HFFc6 (cell line): ENCODE measurements around the gene ABI1. TPM values are rescaled to one million over a fixed set of nuclear protein-coding genes. Genes with fewer than 3 reads are reported as not detected.

Experiments used
- DNase-seq: peaks from one replicate; pipeline ENCODE4 v3.0.0-alpha.2; 2018
- H3K27ac Mint-ChIP-seq: 2 replicates; pipeline ENCODE4 v1.8.0; 2020; ENCODE audit warnings: mild to moderate bottlenecking, mixed read lengths
- H3K27me3 Mint-ChIP-seq: 2 replicates; pipeline ENCODE4 v1.8.0; 2021; ENCODE audit warnings: mild to moderate bottlenecking, moderate library complexity, mixed read lengths; ENCODE audit not compliant: insufficient read depth
- H3K36me3 Mint-ChIP-seq: 2 replicates; pipeline ENCODE4 v1.8.0; 2021; ENCODE audit warnings: low read depth, mixed read lengths
- H3K4me1 Mint-ChIP-seq: 2 replicates; pipeline ENCODE4 v1.8.0; 2020; ENCODE audit warnings: low read depth, mixed read lengths
- H3K4me3 Mint-ChIP-seq: 2 replicates; pipeline ENCODE4 v1.8.0; 2020; ENCODE audit warnings: mild to moderate bottlenecking, moderate library complexity, mixed read lengths
- H3K9me3 Mint-ChIP-seq: 2 replicates; pipeline ENCODE4 v1.8.0; 2020; ENCODE audit warnings: mild to moderate bottlenecking, mixed read lengths
- total RNA-seq, 6 experiments: library from RNA; stranded (reverse); fragmentation: NEBNext Ultra II Directional; extraction: Animal tissue kit (Norgen Biotek cat#: 25700); gene quantifications; 2 replicates in 1 of 6; 3 replicates in 5 of 6; pipeline ENCODE4 v1.2.3, GENCODE V29; 2021
- TF ChIP-seq, protein P1 (sequence below): fragments of 200-600 bp; sonication (generic); IDR thresholded peaks from 2 replicates; pipeline ENCODE4 v1.5.0; 2021; ENCODE audit warnings: antibody characterized with exemption, mild to moderate bottlenecking

The ABI1 gene
- total RNA-seq, 6 experiments from 2014 or later: 48.0 to 56.5 (median 53.3) TPM

DNA sequence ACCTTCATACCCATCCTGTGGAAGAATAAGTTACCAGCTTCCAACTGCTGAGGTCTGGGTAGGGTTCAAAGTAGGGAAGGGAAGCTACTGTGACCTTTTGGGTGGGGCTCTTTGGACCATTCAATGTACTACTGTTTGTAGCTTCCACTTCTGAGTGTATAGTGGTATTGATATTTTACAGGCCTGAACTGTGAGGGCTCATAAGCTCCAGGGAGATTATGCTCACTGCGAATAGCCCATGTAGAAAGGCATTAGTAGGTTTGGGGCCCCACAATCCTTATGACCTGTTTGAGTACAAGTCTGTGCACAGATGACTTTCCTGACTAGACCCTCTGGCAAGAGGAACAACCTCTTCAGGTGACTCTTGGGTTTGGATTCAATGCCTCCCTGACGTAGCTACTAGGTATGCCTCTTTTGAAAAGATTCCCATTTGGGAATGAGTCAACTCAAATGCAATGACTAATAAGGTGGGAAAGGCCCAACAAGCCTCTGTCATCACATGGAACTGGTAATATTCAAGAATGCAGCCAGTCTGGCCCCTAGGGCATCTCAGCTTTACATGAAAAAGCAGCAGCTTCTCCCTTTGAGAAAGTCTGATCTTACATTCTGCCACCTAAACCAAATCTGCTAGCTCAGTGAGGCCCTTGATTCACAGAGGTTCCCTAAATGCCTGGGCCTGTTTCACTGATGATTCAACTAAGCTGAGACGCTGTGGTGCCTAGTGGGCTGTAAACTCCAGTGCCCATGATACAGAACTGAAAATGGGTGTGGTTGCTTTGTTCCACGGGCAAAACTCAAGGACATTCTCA lies 79.8 kb downstream of the ABI1 start:
- peak; percentile 96 for DNase-seq
- TF ChIP-seq, protein P1, sequence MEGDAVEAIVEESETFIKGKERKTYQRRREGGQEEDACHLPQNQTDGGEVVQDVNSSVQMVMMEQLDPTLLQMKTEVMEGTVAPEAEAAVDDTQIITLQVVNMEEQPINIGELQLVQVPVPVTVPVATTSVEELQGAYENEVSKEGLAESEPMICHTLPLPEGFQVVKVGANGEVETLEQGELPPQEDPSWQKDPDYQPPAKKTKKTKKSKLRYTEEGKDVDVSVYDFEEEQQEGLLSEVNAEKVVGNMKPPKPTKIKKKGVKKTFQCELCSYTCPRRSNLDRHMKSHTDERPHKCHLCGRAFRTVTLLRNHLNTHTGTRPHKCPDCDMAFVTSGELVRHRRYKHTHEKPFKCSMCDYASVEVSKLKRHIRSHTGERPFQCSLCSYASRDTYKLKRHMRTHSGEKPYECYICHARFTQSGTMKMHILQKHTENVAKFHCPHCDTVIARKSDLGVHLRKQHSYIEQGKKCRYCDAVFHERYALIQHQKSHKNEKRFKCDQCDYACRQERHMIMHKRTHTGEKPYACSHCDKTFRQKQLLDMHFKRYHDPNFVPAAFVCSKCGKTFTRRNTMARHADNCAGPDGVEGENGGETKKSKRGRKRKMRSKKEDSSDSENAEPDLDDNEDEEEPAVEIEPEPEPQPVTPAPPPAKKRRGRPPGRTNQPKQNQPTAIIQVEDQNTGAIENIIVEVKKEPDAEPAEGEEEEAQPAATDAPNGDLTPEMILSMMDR: no peak
- H3K4me1 Mint-ChIP-seq: peaks cover 69% of the 10 kb centered on the region
- H3K36me3 Mint-ChIP-seq: no peaks in the 10 kb centered on the region; the same call in 1 of the 2 replicates
- peak overlapping the region; percentile 89 for H3K27ac Mint-ChIP-seq
- H3K4me3 Mint-ChIP-seq: peak overlapping the region; percentile 69
- no peaks in the 10 kb centered on the region for H3K9me3 Mint-ChIP-seq
- no peaks in the 10 kb centered on the region; the same call in 1 of the 2 replicates for H3K27me3 Mint-ChIP-seq

DNA sequence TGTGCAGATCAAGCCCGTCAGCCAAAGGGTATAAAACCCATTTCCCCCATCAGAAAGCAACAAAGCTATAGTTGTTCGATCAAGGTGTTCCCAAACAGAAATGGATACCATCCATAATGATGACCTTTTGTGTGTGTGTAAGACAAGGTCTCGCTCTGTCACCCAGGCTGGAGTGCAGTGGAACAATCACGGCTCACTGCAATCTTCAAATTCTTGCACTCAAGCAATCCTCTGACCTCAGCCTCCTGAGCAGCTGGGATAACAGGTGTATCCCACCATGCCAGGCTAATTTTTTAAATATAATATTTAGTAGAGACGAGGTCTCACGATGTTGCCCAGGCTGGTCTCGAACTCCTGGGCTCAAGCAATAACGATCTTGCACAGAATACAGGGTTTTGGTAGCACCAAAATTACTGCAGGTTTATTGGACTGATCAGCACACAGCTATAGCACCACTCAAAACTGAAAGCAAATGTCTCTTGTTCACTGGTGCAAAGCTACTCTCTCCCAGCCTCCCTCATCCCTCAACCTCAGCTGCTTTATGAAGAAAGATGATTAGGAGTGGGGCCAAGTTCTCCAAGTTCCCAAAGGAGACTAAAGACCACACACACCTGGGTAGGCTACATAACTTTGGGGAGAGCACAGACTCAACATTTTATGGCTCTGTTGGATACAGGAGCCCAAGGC lies 80.5 kb downstream of the ABI1 start:
- Mint-ChIP-seq H3K9me3 (no peaks in the 10 kb centered on the region), H3K36me3 (no peaks in the 10 kb centered on the region; the same call in 1 of the 2 replicates), H3K27me3 (no peaks in the 10 kb centered on the region; the same call in 1 of the 2 replicates), H3K27ac (peak overlapping the region; percentile 89), H3K4me1 (peaks cover 67% of the 10 kb centered on the region), H3K4me3 (no peak overlapping the region)
- DNase-seq: no peak
- TF ChIP-seq, protein P1: no peak

DNA sequence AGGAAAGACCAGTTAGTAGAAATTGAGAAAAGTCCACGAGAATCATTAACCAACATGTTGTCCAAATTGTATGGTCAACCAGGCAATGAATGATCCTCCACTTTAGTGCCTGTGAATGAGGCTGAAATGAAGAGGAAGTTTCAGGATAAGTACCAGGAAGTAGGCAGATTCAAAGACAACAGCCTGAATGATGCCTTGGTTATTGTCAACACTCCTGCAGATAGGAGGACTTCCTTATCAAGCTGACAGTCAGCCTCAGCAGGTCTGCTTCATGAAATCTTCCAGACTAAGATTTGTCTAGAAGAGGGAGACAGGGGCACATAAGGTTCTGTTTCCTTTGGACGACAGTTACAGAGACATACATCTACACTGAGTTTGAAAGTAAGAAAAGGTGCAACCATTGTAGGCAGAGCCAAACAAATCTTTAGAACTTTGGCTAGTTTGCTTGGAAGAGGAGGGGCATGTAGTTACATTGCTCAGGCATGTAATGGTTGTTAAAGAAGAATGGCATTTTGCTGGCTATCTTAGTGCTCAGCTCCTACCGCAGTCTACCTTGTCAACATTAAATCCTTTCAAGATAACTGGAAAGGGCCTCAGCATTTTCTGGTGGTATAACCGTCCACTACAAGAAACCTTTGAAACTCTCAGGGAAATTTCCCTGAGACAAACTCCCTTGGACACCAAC lies 81.4 kb downstream of the ABI1 start:
- TF ChIP-seq, protein P1: no peak

DNA sequence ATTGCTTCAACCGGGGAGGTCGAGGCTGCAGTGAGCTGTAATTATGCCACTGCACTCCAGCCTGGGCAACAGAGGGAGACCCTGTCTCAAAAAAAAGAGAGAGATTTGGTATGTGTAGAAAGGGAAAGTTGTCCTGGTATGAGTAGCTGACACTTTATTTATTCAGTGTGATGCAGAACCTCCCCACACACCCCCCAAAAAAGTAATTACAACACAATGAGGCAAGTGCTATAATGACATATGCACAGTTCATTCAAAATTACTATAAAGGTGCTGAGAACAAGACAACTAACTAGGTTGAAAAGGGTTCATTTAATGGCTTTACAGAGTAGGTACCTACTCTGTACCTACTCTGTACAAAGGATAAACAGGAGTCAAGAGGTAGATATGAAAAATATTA lies 83.1 kb downstream of the ABI1 start:
- no peak overlapping the region for H3K27ac Mint-ChIP-seq

More for the DNA sequence above, 81.4 kb downstream of the ABI1 start:
- DNase-seq: no peak
- Mint-ChIP-seq H3K4me1 (peaks cover 59% of the 10 kb centered on the region), H3K36me3 (no peaks in the 10 kb centered on the region; the same call in 1 of the 2 replicates), H3K27me3 (no peaks in the 10 kb centered on the region; the same call in 1 of the 2 replicates), H3K27ac (no peak overlapping the region; the same call in none of the 2 replicates), H3K4me3 (no peak overlapping the region), H3K9me3 (no peaks in the 10 kb centered on the region)

DNA sequence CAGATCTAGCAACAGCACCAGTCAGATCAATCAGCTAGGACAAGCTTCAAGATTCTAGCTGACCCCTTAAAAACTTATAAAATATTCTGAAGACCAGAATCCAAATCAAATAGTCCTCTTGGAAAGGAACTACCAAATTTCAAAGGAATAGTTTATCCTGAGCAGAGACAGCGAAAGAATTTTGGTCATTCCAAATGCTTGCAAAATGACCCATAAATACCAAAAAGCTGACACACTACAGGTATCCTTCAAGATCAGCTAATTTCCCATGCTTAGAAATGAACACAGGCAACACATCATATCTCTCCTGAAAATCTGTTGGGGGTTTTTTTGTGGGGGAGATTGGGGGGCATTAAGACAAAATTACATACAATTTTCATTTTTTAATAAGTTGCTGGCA lies 84.5 kb downstream of the ABI1 start:
- DNase-seq: no peak
- TF ChIP-seq, protein P1: no peak
- H3K36me3 Mint-ChIP-seq: no peaks in the 10 kb centered on the region
- no peak overlapping the region; the same call in 1 of the 2 replicates for H3K4me3 Mint-ChIP-seq
- peaks cover 41% of the 10 kb centered on the region for H3K4me1 Mint-ChIP-seq
- H3K27me3 Mint-ChIP-seq: no peaks in the 10 kb centered on the region; the same call in 1 of the 2 replicates
- no peak overlapping the region; the same call in 1 of the 2 replicates for H3K27ac Mint-ChIP-seq
- H3K9me3 Mint-ChIP-seq: no peaks in the 10 kb centered on the region

More for the DNA sequence above, 83.1 kb downstream of the ABI1 start:
- H3K27me3 Mint-ChIP-seq: no peaks in the 10 kb centered on the region; the same call in 1 of the 2 replicates
- H3K9me3 Mint-ChIP-seq: no peaks in the 10 kb centered on the region
- TF ChIP-seq, protein P1: no peak
- no peak overlapping the region for H3K4me3 Mint-ChIP-seq
- H3K4me1 Mint-ChIP-seq: peaks cover 55% of the 10 kb centered on the region
- H3K36me3 Mint-ChIP-seq: no peaks in the 10 kb centered on the region
- DNase-seq: no peak
